Thyroid gland (tissue), 4 donors: ENCODE measurements around the gene PSMC5.

Experiments
- POLR2A ChIP-seq, 2 donors: fragments of 450-650 bp; IDR thresholded peaks; one replicate each; pipeline ENCODE4 v1.6.1; 2017; ENCODE audit warnings: antibody characterized with exemption in 2 of 2, mild to moderate bottlenecking in 2 of 2, moderate library complexity in 1 of 2
- TF ChIP-seq, protein P1 (sequence below), 6 experiments: fragments of 200-600 bp in 3 of 6; fragments of 450-650 bp in 3 of 6; sonication (generic) in 3 of 6; IDR thresholded peaks; one replicate each; pipeline ENCODE4 v1.5.1; 2016 to 2019; ENCODE audit warnings: antibody characterized with exemption in 6 of 6, mild to moderate bottlenecking in 2 of 6, inconsistent platforms in 1 of 6, moderate library complexity in 1 of 6

DNA sequence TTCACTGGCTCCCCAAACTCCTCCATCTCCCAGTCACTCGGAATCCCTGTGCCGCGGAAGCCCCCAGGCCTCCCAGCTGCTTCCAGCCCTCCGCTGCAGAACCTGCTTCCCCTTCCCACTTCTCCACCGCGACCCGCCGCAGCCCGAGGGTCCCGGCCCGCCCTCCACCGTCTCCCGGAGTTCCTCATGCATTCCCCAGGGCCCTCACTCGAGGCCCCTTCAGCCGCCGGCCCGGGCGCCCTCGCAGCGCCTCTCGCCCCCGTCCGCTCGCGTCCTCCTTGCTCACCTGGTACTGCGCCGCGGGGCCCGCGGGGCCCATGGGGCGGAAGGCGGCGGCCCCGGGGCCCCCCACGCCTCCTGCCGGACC, 14.9 kb downstream of the PSMC5 start:
- TF ChIP-seq, protein P1, sequence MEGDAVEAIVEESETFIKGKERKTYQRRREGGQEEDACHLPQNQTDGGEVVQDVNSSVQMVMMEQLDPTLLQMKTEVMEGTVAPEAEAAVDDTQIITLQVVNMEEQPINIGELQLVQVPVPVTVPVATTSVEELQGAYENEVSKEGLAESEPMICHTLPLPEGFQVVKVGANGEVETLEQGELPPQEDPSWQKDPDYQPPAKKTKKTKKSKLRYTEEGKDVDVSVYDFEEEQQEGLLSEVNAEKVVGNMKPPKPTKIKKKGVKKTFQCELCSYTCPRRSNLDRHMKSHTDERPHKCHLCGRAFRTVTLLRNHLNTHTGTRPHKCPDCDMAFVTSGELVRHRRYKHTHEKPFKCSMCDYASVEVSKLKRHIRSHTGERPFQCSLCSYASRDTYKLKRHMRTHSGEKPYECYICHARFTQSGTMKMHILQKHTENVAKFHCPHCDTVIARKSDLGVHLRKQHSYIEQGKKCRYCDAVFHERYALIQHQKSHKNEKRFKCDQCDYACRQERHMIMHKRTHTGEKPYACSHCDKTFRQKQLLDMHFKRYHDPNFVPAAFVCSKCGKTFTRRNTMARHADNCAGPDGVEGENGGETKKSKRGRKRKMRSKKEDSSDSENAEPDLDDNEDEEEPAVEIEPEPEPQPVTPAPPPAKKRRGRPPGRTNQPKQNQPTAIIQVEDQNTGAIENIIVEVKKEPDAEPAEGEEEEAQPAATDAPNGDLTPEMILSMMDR (IDR thresholded peaks at IDR 0.05) = no peak
- no peak for TF ChIP-seq POLR2A (IDR thresholded peaks at IDR 0.05)
